ENCODE data around the gene PRDM16.

- TF ChIP-seq ZNF274 (IDR thresholded peaks at IDR 0.05; ENCODE audit: low read depth, low read length) (no peak), YY1 (IDR thresholded peaks at IDR 0.05; ENCODE audit: insufficient read depth, insufficient read length) (no peak), SUZ12 (IDR thresholded peaks at IDR 0.05; ENCODE audit: extremely low read depth, insufficient read depth, insufficient read length) (no peak)
Measured at GRCh38 chr1:3255680-3256079, 186.7 kb downstream of the PRDM16 start.
